ENCODE measurements around the gene VAC14. TPM values are rescaled to one million over a fixed set of nuclear protein-coding genes. Genes with fewer than 3 reads are reported as not detected.
"Not testable (repeated sequence)": the region's sequence is repeated elsewhere in the genome, so short reads cannot be mapped to it uniquely, and the experiment has no call there.

The VAC14 gene
- 40.3 TPM for polyA plus RNA-seq
- long read RNA-seq, donor 1, partial matches to known transcripts = 0 of 7 reads
- long read RNA-seq, donor 1, other reads (novel, unspliced or antisense) = 0 of 7 reads
- long read RNA-seq, donor 2, transcript VAC14-201 (19 exons, 3,099 nt) = major isoform, 7 of 14 reads
- long read RNA-seq, donor 2, transcript VAC14-212 (1 exons, 3,609 nt) = minor isoform, 5 of 14 reads
- long read RNA-seq, donor 2, partial matches to known transcripts = 0 of 14 reads
- long read RNA-seq, donor 2, other reads (novel, unspliced or antisense) = 0 of 14 reads
- long read RNA-seq, donor 3 = 0 reads
- long read RNA-seq, donor 4 = 0 reads
- long read RNA-seq, donor 5, partial matches to known transcripts = 0 of 5 reads
- long read RNA-seq, donor 5, other reads (novel, unspliced or antisense) = 0 of 5 reads
- long read RNA-seq, donor 6, transcript VAC14-212 (1 exons, 3,609 nt) = major isoform, 9 of 14 reads
- long read RNA-seq, donor 6, partial matches to known transcripts = 0 of 14 reads
- long read RNA-seq, donor 6, other reads (novel, unspliced or antisense) = 0 of 14 reads
- long read RNA-seq, donor 7, partial matches to known transcripts = 0 of 6 reads
- long read RNA-seq, donor 7, other reads (novel, unspliced or antisense) = 0 of 6 reads
- long read RNA-seq, donor 8, transcript VAC14-201 (19 exons, 3,099 nt) = minor isoform, 5 of 13 reads
- long read RNA-seq, donor 8, transcript VAC14-212 (1 exons, 3,609 nt) = major isoform, 7 of 13 reads
- long read RNA-seq, donor 8, partial matches to known transcripts = 0 of 13 reads
- long read RNA-seq, donor 8, other reads (novel, unspliced or antisense) = 0 of 13 reads
- long read RNA-seq, donor 9, transcript VAC14-212 (1 exons, 3,609 nt) = major isoform, 9 of 13 reads
- long read RNA-seq, donor 9, partial matches to known transcripts = 0 of 13 reads
- long read RNA-seq, donor 9, other reads (novel, unspliced or antisense) = 0 of 13 reads
- long read RNA-seq, donor 10, transcript VAC14-212 (1 exons, 3,609 nt) = major isoform, 6 of 11 reads
- long read RNA-seq, donor 10, partial matches to known transcripts = 0 of 11 reads
- long read RNA-seq, donor 10, other reads (novel, unspliced or antisense) = 0 of 11 reads
- long read RNA-seq, donor 11, partial matches to known transcripts = 0 of 6 reads
- long read RNA-seq, donor 11, other reads (novel, unspliced or antisense) = 0 of 6 reads

DNA sequence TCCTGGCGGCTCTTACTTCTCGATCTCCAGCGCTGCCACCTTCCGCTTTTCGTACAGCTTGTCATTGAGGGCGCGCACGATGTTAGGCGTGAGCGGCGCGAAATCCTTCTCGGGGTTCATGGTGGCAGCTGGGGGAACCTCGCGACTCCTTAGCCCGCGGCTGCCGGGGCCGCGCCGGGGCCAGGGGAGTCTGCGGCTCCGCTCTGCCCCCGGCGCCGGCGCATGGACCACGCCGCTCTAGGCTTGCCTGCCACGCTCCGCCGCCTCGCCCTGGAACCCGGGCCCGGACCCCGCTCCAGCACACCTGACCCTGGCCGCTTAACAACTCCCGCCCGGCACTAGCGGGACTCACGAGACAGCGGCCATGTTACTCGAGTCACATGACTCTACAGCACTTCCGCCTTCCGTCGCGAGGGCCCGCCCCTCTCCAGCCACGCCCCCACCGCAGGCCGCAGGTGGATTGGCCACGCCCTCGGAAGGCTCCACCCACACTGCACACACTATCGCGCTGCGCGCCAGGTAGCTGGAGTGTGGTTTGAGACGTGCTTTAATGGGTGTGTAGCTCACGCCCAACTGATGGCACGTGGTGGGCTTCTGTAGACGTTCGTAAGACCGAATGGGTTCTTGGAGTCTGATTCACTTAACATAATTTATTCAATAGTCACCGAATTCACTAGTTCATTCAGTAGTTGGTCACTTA is at the start of gene VAC14:
Gene VAC14 (minus strand): TSS at position 378 of the 700 bp plus-strand sequence. CDS start 258 bp downstream, at position 120.
- Histone ChIP-seq H3K4me1 (ENCODE audit: control insufficient read depth, insufficient read depth, low read length) (peaks cover 6% of the 10 kb centered on the region), H3K4me3 (ENCODE audit: low read length) (peak within 1 kb of the TSS; percentile 85), H3K36me3 (ENCODE audit: control insufficient read depth, insufficient read depth, low read length) (peaks cover 8% of the 10 kb centered on the region), H3K27me3 (ENCODE audit: control insufficient read depth, insufficient read depth, low read length) (peaks cover 5% of the 10 kb centered on the region), H3K27ac (ENCODE audit: low read length) (peak within 1 kb of the TSS; percentile 9), H3K9me3 (ENCODE audit: control insufficient read depth, low read depth, low read length) (no peaks in the 10 kb centered on the region)
- 17% methylated on average over 1 of the region's 64 CpGs for WGBS (ENCODE audit: insufficient coverage, low lambda C conversion rate)
- DNase-seq = peak; percentile 95 to 97

DNA sequence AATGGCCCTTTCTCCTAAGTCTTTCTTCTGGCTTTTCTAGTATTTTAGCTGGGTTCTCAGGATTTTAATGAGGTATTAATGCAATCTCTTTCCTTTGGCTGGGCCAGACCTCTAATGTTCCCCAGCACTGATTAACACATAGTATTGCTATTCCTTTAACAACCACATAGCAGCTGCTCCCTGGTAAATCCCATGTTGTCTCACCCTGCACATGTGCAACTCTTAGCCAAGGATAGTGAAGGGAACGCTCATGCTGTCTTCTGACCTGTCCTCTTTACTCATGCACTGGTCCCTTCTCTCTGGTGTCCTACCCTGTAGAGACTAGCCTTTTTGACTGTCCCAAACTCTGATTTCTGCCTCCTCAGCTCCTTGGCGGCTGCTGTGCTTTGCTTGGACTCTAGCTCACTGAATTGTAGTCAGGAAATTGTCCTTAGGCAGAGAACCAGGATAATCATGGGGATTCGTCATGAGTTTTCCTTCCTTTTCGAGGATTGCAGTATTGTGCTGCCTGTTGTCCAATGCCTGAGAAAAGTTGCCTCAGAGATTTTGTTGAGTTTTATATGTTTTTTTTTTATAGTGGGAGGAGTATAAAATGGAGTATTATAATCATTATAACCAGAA is 22.6 kb upstream of the VAC14 start:
- no CpG with 5 or more reads among the region's 4 CpGs for WGBS (ENCODE audit: insufficient coverage, low lambda C conversion rate)
- not testable (repeated sequence) for H3K4me1 ChIP-seq (ENCODE audit: control insufficient read depth, insufficient read depth, low read length); H3K4me3 ChIP-seq (ENCODE audit: low read length); H3K27me3 ChIP-seq (ENCODE audit: control insufficient read depth, insufficient read depth, low read length); DNase-seq; H3K27ac ChIP-seq (ENCODE audit: low read length); H3K9me3 ChIP-seq (ENCODE audit: control insufficient read depth, low read depth, low read length); H3K36me3 ChIP-seq (ENCODE audit: control insufficient read depth, insufficient read depth, low read length)

DNA sequence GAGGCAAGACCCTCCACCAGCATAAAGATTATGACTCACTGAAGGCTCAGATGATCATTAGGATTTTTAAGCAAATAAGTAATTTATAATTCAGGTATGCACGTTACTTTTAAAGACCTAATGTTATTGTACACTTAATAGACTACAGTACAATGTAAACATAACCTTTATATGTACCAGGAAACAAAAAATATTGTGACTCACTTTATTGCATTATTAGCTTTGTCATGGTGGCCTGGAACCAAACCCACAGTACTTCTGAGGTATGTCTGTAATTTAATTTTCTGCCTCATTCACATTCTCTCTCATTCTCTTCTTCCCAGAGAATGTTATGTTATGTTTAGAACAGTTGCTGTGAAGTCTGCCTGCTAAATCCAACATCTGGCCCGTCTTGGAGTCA is 21.8 kb upstream of the VAC14 start:
- H3K36me3 ChIP-seq (ENCODE audit: control insufficient read depth, insufficient read depth, low read length); H3K4me1 ChIP-seq (ENCODE audit: control insufficient read depth, insufficient read depth, low read length); H3K4me3 ChIP-seq (ENCODE audit: low read length); H3K27me3 ChIP-seq (ENCODE audit: control insufficient read depth, insufficient read depth, low read length); DNase-seq; H3K9me3 ChIP-seq (ENCODE audit: control insufficient read depth, low read depth, low read length); H3K27ac ChIP-seq (ENCODE audit: low read length): not testable (repeated sequence)
- no CpG with 5 or more reads among the region's 2 CpGs for WGBS (ENCODE audit: insufficient coverage, low lambda C conversion rate)

DNA sequence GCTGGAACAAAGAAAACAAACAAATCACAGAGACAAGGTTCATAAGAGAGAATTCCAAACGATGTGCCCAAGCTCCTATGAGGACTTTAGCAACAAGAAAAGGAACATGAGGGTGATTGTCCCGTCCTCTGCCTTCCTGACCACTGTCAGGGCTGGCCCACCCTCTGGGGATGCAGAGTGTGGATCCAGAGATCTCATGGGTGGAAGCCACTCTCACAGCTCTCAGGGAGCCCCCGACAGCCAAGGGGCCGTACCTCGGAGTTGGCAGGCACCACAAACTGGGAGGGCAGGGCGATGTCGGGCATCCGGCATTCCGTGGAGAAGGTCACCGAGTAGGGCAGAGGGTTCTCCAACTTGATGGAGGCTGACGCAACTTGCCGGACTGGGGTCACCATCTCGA is 17.1 kb upstream of the VAC14 start:
- not testable (repeated sequence) for H3K27me3 ChIP-seq (ENCODE audit: control insufficient read depth, insufficient read depth, low read length); H3K27ac ChIP-seq (ENCODE audit: low read length); DNase-seq; H3K4me1 ChIP-seq (ENCODE audit: control insufficient read depth, insufficient read depth, low read length); H3K36me3 ChIP-seq (ENCODE audit: control insufficient read depth, insufficient read depth, low read length); H3K9me3 ChIP-seq (ENCODE audit: control insufficient read depth, low read depth, low read length); H3K4me3 ChIP-seq (ENCODE audit: low read length)
- WGBS (ENCODE audit: insufficient coverage, low lambda C conversion rate) = no CpG with 5 or more reads among the region's 13 CpGs

DNA sequence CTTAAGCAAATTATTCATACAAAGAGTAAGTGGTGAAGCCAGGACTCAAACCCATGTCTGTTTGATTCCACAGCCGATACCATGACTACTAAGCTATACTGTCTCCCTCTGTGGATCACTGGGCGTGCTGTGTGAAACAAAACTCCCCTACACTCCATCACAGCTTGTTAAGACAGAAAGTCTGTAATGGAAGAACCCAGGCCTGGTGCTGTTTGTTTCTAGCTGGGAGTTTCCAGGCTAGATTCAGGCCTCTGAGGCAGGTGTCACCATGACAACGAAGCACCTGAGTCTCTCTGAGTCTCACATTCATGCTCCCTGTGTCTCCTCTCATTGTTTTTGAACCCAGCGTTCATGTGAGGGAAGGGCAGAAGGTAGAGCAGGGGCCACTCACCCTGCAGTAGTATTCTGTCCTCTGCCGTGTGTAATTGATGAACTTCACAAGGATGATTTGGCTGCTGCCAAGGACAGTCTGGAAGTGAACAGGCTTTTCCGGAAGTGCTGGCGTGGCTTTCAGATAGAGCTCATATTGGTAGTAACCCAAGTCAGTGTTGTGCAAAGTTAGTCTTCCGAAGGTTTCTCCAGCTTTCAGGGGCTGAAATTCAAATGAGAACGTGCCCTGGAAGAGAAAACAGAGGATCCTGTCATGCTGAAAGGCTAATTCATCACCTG is 8.6 kb upstream of the VAC14 start:
- H3K36me3 ChIP-seq (ENCODE audit: control insufficient read depth, insufficient read depth, low read length) = no peaks in the 10 kb centered on the region
- H3K27ac ChIP-seq (ENCODE audit: low read length) = no peak overlapping the region
- no peak overlapping the region for H3K4me3 ChIP-seq (ENCODE audit: low read length)
- H3K27me3 ChIP-seq (ENCODE audit: control insufficient read depth, insufficient read depth, low read length) = peaks cover 8% of the 10 kb centered on the region
- H3K4me1 ChIP-seq (ENCODE audit: control insufficient read depth, insufficient read depth, low read length) = no peaks in the 10 kb centered on the region
- WGBS (ENCODE audit: insufficient coverage, low lambda C conversion rate) = no CpG with 5 or more reads among the region's 9 CpGs
- H3K9me3 ChIP-seq (ENCODE audit: control insufficient read depth, low read depth, low read length) = no peaks in the 10 kb centered on the region
- no peak for DNase-seq

DNA sequence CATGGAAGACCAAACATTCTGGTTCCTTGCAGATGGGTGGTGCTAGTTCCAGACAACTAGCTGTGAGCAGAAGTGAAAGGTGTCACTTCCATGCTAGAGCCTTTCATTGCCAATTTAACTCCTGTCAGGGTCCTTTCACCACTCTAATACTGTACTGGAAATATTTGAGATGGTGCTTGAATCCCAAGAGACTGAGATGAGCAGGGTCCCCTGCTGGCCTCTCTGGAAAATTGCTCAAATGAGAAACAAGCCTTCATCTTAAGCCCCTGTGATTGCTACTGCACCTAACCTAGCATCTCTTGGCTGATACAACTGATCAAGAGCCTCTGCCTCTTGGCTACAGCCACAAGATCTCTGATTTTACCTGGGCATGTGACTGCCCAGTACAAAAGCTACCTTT is 7.4 kb upstream of the VAC14 start:
- no peaks in the 10 kb centered on the region for H3K4me1 ChIP-seq (ENCODE audit: control insufficient read depth, insufficient read depth, low read length)
- no peak overlapping the region for H3K4me3 ChIP-seq (ENCODE audit: low read length)
- H3K27ac ChIP-seq (ENCODE audit: low read length) = no peak overlapping the region
- H3K27me3 ChIP-seq (ENCODE audit: control insufficient read depth, insufficient read depth, low read length) = peaks cover 13% of the 10 kb centered on the region
- no peaks in the 10 kb centered on the region for H3K36me3 ChIP-seq (ENCODE audit: control insufficient read depth, insufficient read depth, low read length)
- no peak for DNase-seq
- H3K9me3 ChIP-seq (ENCODE audit: control insufficient read depth, low read depth, low read length) = no peaks in the 10 kb centered on the region

DNA sequence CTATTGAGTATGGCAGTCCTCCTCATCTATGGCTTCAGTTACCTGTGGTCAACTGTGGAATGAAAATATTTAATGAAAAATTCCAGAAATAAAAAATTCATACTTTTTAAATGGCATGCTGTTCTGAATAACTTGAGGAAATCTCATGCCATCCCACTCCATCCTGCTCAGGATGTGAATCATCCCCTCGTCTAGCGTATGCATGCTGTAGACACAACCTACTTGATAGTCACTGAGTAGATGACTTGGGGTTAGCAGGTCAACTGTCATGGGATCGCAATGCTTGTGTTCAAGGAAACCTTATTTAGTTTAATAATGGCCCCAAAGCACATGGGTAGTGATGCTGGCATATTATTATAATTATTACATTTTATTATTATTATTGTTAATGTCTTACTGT is 4.8 kb upstream of the VAC14 start:
- Histone ChIP-seq H3K4me3 (ENCODE audit: low read length) (no peak overlapping the region), H3K36me3 (ENCODE audit: control insufficient read depth, insufficient read depth, low read length) (no peaks in the 10 kb centered on the region), H3K4me1 (ENCODE audit: control insufficient read depth, insufficient read depth, low read length) (peaks cover 2% of the 10 kb centered on the region), H3K27ac (ENCODE audit: low read length) (no peak overlapping the region), H3K9me3 (ENCODE audit: control insufficient read depth, low read depth, low read length) (no peaks in the 10 kb centered on the region), H3K27me3 (ENCODE audit: control insufficient read depth, insufficient read depth, low read length) (peaks cover 13% of the 10 kb centered on the region)
- no peak for DNase-seq
- WGBS (ENCODE audit: insufficient coverage, low lambda C conversion rate) = no CpG with 5 or more reads among the region's 3 CpGs

DNA sequence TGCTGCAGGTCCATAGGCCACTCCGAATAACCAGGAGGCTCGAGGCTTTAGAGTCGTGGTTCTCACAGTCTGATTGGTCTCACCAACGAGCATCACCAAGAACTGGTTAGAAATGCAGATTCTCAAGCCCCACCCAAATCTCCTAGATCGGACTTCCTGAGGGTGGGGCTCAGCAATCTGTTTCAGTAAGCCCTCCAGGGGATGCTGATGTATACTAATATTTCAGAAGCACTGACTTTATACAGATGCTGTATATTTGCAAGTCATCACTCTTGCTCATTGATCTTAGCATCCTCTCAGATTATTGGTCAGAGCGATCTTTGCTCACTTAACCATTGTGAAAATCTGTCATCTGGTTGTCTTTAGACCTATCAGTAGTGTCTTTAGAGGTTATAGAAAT is 4.4 kb upstream of the VAC14 start:
- H3K27ac ChIP-seq (ENCODE audit: low read length) = no peak overlapping the region
- H3K36me3 ChIP-seq (ENCODE audit: control insufficient read depth, insufficient read depth, low read length) = no peaks in the 10 kb centered on the region
- WGBS (ENCODE audit: insufficient coverage, low lambda C conversion rate) = no CpG with 5 or more reads among the region's 6 CpGs
- peaks cover 2% of the 10 kb centered on the region for H3K4me1 ChIP-seq (ENCODE audit: control insufficient read depth, insufficient read depth, low read length)
- no peaks in the 10 kb centered on the region for H3K9me3 ChIP-seq (ENCODE audit: control insufficient read depth, low read depth, low read length)
- DNase-seq = no peak
- peaks cover 13% of the 10 kb centered on the region for H3K27me3 ChIP-seq (ENCODE audit: control insufficient read depth, insufficient read depth, low read length)
- H3K4me3 ChIP-seq (ENCODE audit: low read length) = no peak overlapping the region

DNA sequence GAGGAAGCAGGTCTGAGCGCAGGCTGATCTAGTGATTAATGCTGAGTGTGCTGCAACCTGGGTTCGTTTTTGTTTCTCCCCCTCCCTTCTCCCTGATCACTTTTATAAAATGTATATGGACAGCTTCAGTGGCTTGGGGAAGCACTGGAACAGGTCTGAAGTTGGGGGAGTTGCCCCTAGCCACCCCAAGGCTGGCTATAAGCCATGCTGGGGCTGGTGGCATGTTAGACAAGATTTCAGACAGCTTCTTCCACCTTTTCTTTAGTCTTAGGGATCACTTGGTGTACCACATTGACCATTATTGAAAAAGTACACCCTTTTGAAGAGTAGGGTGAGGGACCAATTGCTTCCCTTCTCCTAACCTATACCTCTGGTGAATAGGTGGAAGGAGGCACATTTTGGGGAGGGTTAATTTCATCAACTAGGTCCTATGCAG is 3.8 kb upstream of the VAC14 start:
- Histone ChIP-seq H3K27ac (ENCODE audit: low read length) (no peak overlapping the region), H3K27me3 (ENCODE audit: control insufficient read depth, insufficient read depth, low read length) (peaks cover 13% of the 10 kb centered on the region), H3K9me3 (ENCODE audit: control insufficient read depth, low read depth, low read length) (no peaks in the 10 kb centered on the region), H3K36me3 (ENCODE audit: control insufficient read depth, insufficient read depth, low read length) (no peaks in the 10 kb centered on the region), H3K4me1 (ENCODE audit: control insufficient read depth, insufficient read depth, low read length) (peaks cover 3% of the 10 kb centered on the region), H3K4me3 (ENCODE audit: low read length) (no peak overlapping the region)
- WGBS (ENCODE audit: insufficient coverage, low lambda C conversion rate) = no CpG with 5 or more reads among the region's 2 CpGs
- no peak for DNase-seq
